DOHH2 (cell line): ENCODE results near the gene UBTD1.

Experiments used
- H3F3A ChIP-seq: fragments of 200-600 bp; sonication (generic), shearing (Covaris generic); 2 replicates; pipeline ENCODE4 v1.6.0; 2016; ENCODE audit warnings: antibody characterized with exemption, mild to moderate bottlenecking; ENCODE audit not compliant: control insufficient read depth, insufficient read depth
- H3K27ac ChIP-seq: fragments of 200-600 bp; sonication (generic); 2 replicates; pipeline ENCODE4 v1.5.1; 2014; ENCODE audit warnings: low read depth, mild to moderate bottlenecking, low read length, moderate library complexity
- H3K27me3 ChIP-seq: fragments of 200-600 bp; sonication (generic); 2 replicates; pipeline ENCODE4 v1.6.1; 2014; ENCODE audit warnings: mild to moderate bottlenecking, low read length, mixed read lengths; ENCODE audit not compliant: control insufficient read depth
- H3K36me3 ChIP-seq: fragments of 200-600 bp; sonication (generic); 2 replicates; pipeline ENCODE4 v1.6.1; 2014; ENCODE audit warnings: mild to moderate bottlenecking, low read length, moderate library complexity, mixed read lengths; ENCODE audit not compliant: control insufficient read depth
- H3K4me1 ChIP-seq: fragments of 200-600 bp; sonication (generic); 2 replicates; pipeline ENCODE4 v1.6.1; 2014; ENCODE audit warnings: mild to moderate bottlenecking, low read length, mixed read lengths; ENCODE audit not compliant: control insufficient read depth
- H3K4me2 ChIP-seq: fragments of 200-600 bp; sonication (generic); 2 replicates; pipeline ENCODE4 v1.6.0; 2014; ENCODE audit warnings: mild to moderate bottlenecking, low read length, moderate library complexity
- H3K4me3 ChIP-seq: fragments of 200-600 bp; sonication (generic); 2 replicates; pipeline ENCODE4 v1.5.1; 2014; ENCODE audit warnings: mild to moderate bottlenecking, low read length, mixed read lengths
- H3K79me2 ChIP-seq: fragments of 200-600 bp; sonication (generic); 2 replicates; pipeline ENCODE4 v1.6.1; 2014; ENCODE audit warnings: mild to moderate bottlenecking, low read length, mixed read lengths; ENCODE audit not compliant: control insufficient read depth
- H3K9me2 ChIP-seq: fragments of 200-600 bp; sonication (generic); replicated peaks from 2 replicates; pipeline ENCODE4 v1.6.1; 2014; ENCODE audit warnings: mild to moderate bottlenecking, low read length, mixed read lengths; ENCODE audit not compliant: control insufficient read depth
- H3K9me3 ChIP-seq: fragments of 200-600 bp; sonication (generic); 2 replicates; pipeline ENCODE4 v1.6.1; 2014; ENCODE audit warnings: antibody characterized with exemption, low read length, mixed read lengths; ENCODE audit not compliant: control insufficient read depth, insufficient read depth
- H4K20me1 ChIP-seq: fragments of 200-600 bp; sonication (generic); 2 replicates; pipeline ENCODE4 v1.6.0; 2014; ENCODE audit warnings: low read depth, mild to moderate bottlenecking, antibody characterized with exemption, low read length, moderate library complexity; ENCODE audit not compliant: control insufficient read depth, insufficient read depth
- EZH2phosphoT487 ChIP-seq: fragments of 200-600 bp; sonication (generic); IDR thresholded peaks from 2 replicates; pipeline ENCODE4 v1.6.1; 2017; ENCODE audit warnings: borderline replicate concordance, mild to moderate bottlenecking, antibody characterized with exemption, low read length, moderate library complexity, mixed read lengths
- TF ChIP-seq, protein P1 (sequence below): fragments of 200-600 bp; sonication (generic); IDR thresholded peaks from one replicate; pipeline ENCODE4 v1.5.1; 2014; ENCODE audit warnings: antibody characterized with exemption, mild to moderate bottlenecking, low read depth, low read length; ENCODE audit not compliant: poor library complexity, severe bottlenecking

The UBTD1 gene

DNA sequence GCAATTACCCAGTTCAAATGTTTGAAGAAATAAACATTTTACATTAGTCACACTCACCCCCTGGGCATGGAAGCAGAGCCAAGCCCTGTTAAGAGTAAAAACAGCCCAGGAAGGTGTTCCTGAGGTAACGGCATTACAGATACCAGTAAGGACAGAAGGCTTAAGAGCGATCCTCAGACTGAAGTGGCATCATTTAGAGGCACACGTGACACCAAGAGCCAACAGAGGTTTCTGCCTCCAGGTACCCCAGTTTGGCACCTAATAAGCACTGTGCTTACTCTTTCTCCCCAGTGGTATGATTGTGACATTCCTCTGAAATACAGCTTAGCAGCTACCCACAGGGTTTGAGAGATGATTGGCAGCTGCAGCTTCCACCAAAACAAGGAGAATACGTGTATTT is 17.7 kb upstream of the UBTD1 start:
- no peak overlapping the region for H3K4me3 ChIP-seq
- no peak overlapping the region for H3K27ac ChIP-seq
- H4K20me1 ChIP-seq = no peaks in the 10 kb centered on the region
- H3K9me3 ChIP-seq = no peaks in the 10 kb centered on the region
- no peak overlapping the region for H3K4me2 ChIP-seq
- H3F3A ChIP-seq = no peaks in the 10 kb centered on the region
- H3K36me3 ChIP-seq = peaks cover 77% of the 10 kb centered on the region
- H3K79me2 ChIP-seq = peaks cover 23% of the 10 kb centered on the region
- no peaks in the 10 kb centered on the region for H3K9me2 ChIP-seq
- TF ChIP-seq, protein P1, sequence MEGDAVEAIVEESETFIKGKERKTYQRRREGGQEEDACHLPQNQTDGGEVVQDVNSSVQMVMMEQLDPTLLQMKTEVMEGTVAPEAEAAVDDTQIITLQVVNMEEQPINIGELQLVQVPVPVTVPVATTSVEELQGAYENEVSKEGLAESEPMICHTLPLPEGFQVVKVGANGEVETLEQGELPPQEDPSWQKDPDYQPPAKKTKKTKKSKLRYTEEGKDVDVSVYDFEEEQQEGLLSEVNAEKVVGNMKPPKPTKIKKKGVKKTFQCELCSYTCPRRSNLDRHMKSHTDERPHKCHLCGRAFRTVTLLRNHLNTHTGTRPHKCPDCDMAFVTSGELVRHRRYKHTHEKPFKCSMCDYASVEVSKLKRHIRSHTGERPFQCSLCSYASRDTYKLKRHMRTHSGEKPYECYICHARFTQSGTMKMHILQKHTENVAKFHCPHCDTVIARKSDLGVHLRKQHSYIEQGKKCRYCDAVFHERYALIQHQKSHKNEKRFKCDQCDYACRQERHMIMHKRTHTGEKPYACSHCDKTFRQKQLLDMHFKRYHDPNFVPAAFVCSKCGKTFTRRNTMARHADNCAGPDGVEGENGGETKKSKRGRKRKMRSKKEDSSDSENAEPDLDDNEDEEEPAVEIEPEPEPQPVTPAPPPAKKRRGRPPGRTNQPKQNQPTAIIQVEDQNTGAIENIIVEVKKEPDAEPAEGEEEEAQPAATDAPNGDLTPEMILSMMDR = no peak
- no peak for TF ChIP-seq EZH2phosphoT487
- no peaks in the 10 kb centered on the region for H3K27me3 ChIP-seq
- H3K4me1 ChIP-seq = no peaks in the 10 kb centered on the region

DNA sequence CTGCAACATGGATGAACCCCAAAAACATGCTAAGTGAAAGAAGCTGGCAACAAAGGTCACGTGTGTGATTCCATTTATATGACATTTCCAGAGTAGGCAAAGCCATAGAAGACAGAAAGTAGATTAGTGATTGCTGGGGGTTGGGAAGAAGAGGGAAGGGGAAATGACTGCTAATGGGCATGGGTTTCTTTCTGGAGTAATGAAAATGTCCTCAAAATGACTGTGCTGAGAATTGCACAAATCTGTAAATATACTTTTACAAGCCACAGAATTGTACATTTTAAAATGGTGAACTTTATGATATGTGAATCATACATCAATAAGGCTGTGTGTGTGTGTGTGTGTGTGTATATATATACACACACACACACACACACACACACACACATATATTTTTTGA is 16.3 kb upstream of the UBTD1 start:
- Histone ChIP-seq H3K4me1 (no peaks in the 10 kb centered on the region), H4K20me1 (no peaks in the 10 kb centered on the region), H3K4me3 (no peak overlapping the region), H3K36me3 (peaks cover 69% of the 10 kb centered on the region), H3K9me3 (no peaks in the 10 kb centered on the region), H3K27me3 (no peaks in the 10 kb centered on the region), H3K4me2 (no peak overlapping the region), H3K9me2 (no peaks in the 10 kb centered on the region), H3K27ac (no peak overlapping the region), H3F3A (no peaks in the 10 kb centered on the region), H3K79me2 (peaks cover 34% of the 10 kb centered on the region)
- TF ChIP-seq, protein P1 = no peak
- no peak for TF ChIP-seq EZH2phosphoT487

DNA sequence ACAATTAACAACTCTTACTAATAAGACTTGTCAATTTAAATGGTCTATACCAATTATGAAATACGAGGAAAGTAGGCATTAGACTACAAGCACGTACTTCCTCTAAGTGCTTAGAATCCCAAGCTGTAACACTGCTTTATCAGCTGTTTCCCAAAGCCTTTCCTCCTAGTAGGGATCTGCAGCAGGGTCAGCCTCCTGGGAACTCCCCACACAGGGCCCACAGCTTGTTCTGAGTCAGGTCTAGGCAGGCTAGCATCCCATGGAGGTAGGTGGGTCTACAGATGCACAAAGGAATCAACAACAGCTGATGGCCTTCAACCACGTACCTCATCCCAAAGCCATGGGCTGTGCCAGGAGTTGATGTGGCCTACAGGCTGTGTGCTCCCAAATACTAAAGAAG is 15.2 kb upstream of the UBTD1 start:
- H3K36me3 ChIP-seq = peaks cover 58% of the 10 kb centered on the region
- no peak for TF ChIP-seq EZH2phosphoT487
- TF ChIP-seq, protein P1 = no peak

DNA sequence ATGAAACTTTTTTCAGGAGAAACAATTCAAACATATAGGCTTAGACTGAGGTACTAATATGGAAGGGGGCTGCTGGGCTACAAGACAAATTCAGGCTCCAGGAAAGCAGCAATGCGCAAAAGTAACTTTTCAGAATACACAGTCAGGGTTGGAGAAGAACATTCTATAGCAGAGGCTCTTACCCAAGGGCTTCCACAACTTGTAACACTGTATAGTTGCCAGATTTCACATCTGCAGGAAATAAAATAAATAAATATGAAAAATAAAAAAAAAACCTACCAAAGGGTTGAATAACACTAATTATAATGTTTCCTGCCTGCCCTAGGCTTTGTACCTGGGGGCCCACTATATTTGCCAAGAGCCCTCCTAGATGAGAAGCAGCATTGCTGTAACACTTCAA is 14.8 kb upstream of the UBTD1 start:
- no peaks in the 10 kb centered on the region for H3F3A ChIP-seq
- no peak overlapping the region for H3K4me3 ChIP-seq
- no peaks in the 10 kb centered on the region for H3K9me2 ChIP-seq
- peaks cover 55% of the 10 kb centered on the region for H3K36me3 ChIP-seq
- TF ChIP-seq, protein P1 = no peak
- TF ChIP-seq EZH2phosphoT487 = no peak
- no peaks in the 10 kb centered on the region for H3K9me3 ChIP-seq
- H4K20me1 ChIP-seq = no peaks in the 10 kb centered on the region
- H3K4me1 ChIP-seq = no peaks in the 10 kb centered on the region
- H3K4me2 ChIP-seq = no peak overlapping the region
- no peaks in the 10 kb centered on the region for H3K27me3 ChIP-seq
- H3K79me2 ChIP-seq = peaks cover 49% of the 10 kb centered on the region
- H3K27ac ChIP-seq = no peak overlapping the region

More for the DNA sequence above, 15.2 kb upstream of the UBTD1 start:
- Histone ChIP-seq H3K9me3 (no peaks in the 10 kb centered on the region), H3K4me3 (no peak overlapping the region), H4K20me1 (no peaks in the 10 kb centered on the region), H3K27ac (no peak overlapping the region), H3K4me1 (no peaks in the 10 kb centered on the region), H3K79me2 (peaks cover 45% of the 10 kb centered on the region), H3K9me2 (no peaks in the 10 kb centered on the region), H3K4me2 (no peak overlapping the region), H3K27me3 (no peaks in the 10 kb centered on the region), H3F3A (no peaks in the 10 kb centered on the region)
